Stimulated activated CD4-positive, alpha-beta T cell treated with anti-CD3 and anti-CD28 coated beads, TNF-alpha, amount 100 ng/mL, for 1 hour (primary cell): ENCODE data around the gene WDR86.

Source experiments
- DNase-seq, 3 donors: peaks; one replicate each; pipeline ENCODE4 v3.0.0-alpha.2; 2020; ENCODE audit warnings: low read depth in 3 of 3, low spot score in 1 of 3

Gene WDR86

GRCh38 chr7:151439855-151440798 is 30.3 kb upstream of the WDR86 start, which contains the start of gene CRYGN:
Gene CRYGN, minus strand, starts transcription at chr7:151440141. Its CDS starts 224 bp downstream, at chr7:151439917.
- no peak for DNase-seq

- no peak for DNase-seq
Observed at GRCh38 chr7:151438864-151439601, 29.2 kb upstream of the WDR86 start.

GRCh38 chr7:151437866-151438516 is 28.2 kb upstream of the WDR86 start:
- DNase-seq, result no peak

GRCh38 chr7:151437159-151437553 is 27.3 kb upstream of the WDR86 start:
- no peak for DNase-seq

GRCh38 chr7:151436446-151437158 is 26.8 kb upstream of the WDR86 start:
- no peak for DNase-seq

- DNase-seq, result no peak
Observed at GRCh38 chr7:151435971-151436370, 26.1 kb upstream of the WDR86 start.

GRCh38 chr7:151435103-151435916 is 25.5 kb upstream of the WDR86 start:
- no peak for DNase-seq

GRCh38 chr7:151434549-151434948 is 24.7 kb upstream of the WDR86 start:
- no peak for DNase-seq

- DNase-seq, result no peak
Observed at GRCh38 chr7:151433721-151434400, 24.0 kb upstream of the WDR86 start.

- no peak for DNase-seq
Observed at GRCh38 chr7:151432658-151433521, 23.1 kb upstream of the WDR86 start.

- DNase-seq, result no peak
Observed at GRCh38 chr7:151431768-151432311, 22.0 kb upstream of the WDR86 start.

- DNase-seq, result no peak
Observed at GRCh38 chr7:151431281-151431767, 21.5 kb upstream of the WDR86 start.

- DNase-seq, result no peak
Observed at GRCh38 chr7:151430391-151431205, 20.8 kb upstream of the WDR86 start.

- DNase-seq, result no peak
Observed at GRCh38 chr7:151429560-151430331, 19.9 kb upstream of the WDR86 start.

GRCh38 chr7:151429237-151429559 is 19.4 kb upstream of the WDR86 start:
- no peak for DNase-seq

- DNase-seq, result no peak
Observed at GRCh38 chr7:151428378-151429236, 18.8 kb upstream of the WDR86 start.
